Trophoblast cell (in vitro differentiated cells and primary cell): ENCODE data around the gene RNF157.
"Not testable (repeated sequence)": the region's sequence is repeated elsewhere in the genome, so short reads cannot be mapped to it uniquely, and the experiment has no call there.

Experiments
- DNase-seq, 2 donors: peaks; one replicate each; pipeline ENCODE4 v3.0.0-alpha.2; 2016
- H2AFZ ChIP-seq: 2 replicates; pipeline ENCODE4 v1.6.1; 2013; ENCODE audit warnings: low read length, moderate library complexity, mild to moderate bottlenecking; ENCODE audit not compliant: insufficient read depth, poor library complexity
- H2AK5ac ChIP-seq: 2 replicates; pipeline ENCODE4 v1.6.1; 2013; ENCODE audit warnings: mild to moderate bottlenecking, low read length
- H2BK120ac ChIP-seq: 2 replicates; pipeline ENCODE4 v1.6.1; 2013; ENCODE audit warnings: low read length, mild to moderate bottlenecking, moderate library complexity; ENCODE audit not compliant: insufficient read depth, poor library complexity
- H2BK12ac ChIP-seq: 2 replicates; pipeline ENCODE4 v1.6.1; 2013; ENCODE audit warnings: mild to moderate bottlenecking, low read length, moderate library complexity
- H2BK5ac ChIP-seq: 2 replicates; pipeline ENCODE4 v1.6.1; 2013; ENCODE audit warnings: low read length, low read depth, moderate library complexity, mild to moderate bottlenecking; ENCODE audit not compliant: poor library complexity
- H3K14ac ChIP-seq: 2 replicates; pipeline ENCODE4 v1.6.1; 2013; ENCODE audit warnings: mild to moderate bottlenecking, low read length
- H3K18ac ChIP-seq: 2 replicates; pipeline ENCODE4 v1.6.1; 2013; ENCODE audit warnings: mild to moderate bottlenecking, low read length
- H3K23ac ChIP-seq: 2 replicates; pipeline ENCODE4 v1.6.1; 2013; ENCODE audit warnings: low read length
- H3K27ac ChIP-seq: 2 replicates; pipeline ENCODE4 v1.5.1; 2013; ENCODE audit warnings: low read depth, mild to moderate bottlenecking, inconsistent platforms, low read length, moderate library complexity
- H3K27me3 ChIP-seq: 2 replicates; pipeline ENCODE4 v1.6.1; 2013; ENCODE audit warnings: inconsistent platforms, mild to moderate bottlenecking, low read length, moderate library complexity; ENCODE audit not compliant: insufficient read depth
- H3K36me3 ChIP-seq, 2 experiments: 1 replicate in 1 of 2; 2 replicates in 1 of 2; pipeline ENCODE4 v1.6.1; 2013; ENCODE audit warnings: low read length in 2 of 2, mild to moderate bottlenecking in 2 of 2, moderate library complexity in 1 of 2; ENCODE audit not compliant: insufficient read depth in 2 of 2, control insufficient read depth in 1 of 2
- H3K4ac ChIP-seq: 2 replicates; pipeline ENCODE4 v1.6.1; 2013; ENCODE audit warnings: low read depth, mild to moderate bottlenecking, low read length, moderate library complexity
- H3K4me1 ChIP-seq, 2 experiments: 1 replicate in 1 of 2; 2 replicates in 1 of 2; pipeline ENCODE4 v1.6.1; 2013; ENCODE audit warnings: low read length in 2 of 2, mild to moderate bottlenecking in 2 of 2, moderate library complexity in 1 of 2; ENCODE audit not compliant: insufficient read depth in 2 of 2, control insufficient read depth in 1 of 2
- H3K4me2 ChIP-seq: 2 replicates; pipeline ENCODE4 v1.6.1; 2013; ENCODE audit warnings: inconsistent platforms, mild to moderate bottlenecking, low read length, moderate library complexity
- H3K4me3 ChIP-seq: 2 replicates; pipeline ENCODE4 v1.5.1; 2013; ENCODE audit warnings: mild to moderate bottlenecking, low read depth, low read length, inconsistent platforms
- H3K79me1 ChIP-seq: one replicate; pipeline ENCODE4 v1.6.1; 2013; ENCODE audit warnings: low read length
- H3K79me2 ChIP-seq: 2 replicates; pipeline ENCODE4 v1.6.1; 2013; ENCODE audit warnings: low read length, mild to moderate bottlenecking; ENCODE audit not compliant: control insufficient read depth, insufficient read depth, poor library complexity
- H3K9ac ChIP-seq: 2 replicates; pipeline ENCODE4 v1.6.1; 2013; ENCODE audit warnings: mild to moderate bottlenecking, low read length
- H3K9me3 ChIP-seq: 2 replicates; pipeline ENCODE4 v1.6.1; 2013; ENCODE audit warnings: low read depth, mild to moderate bottlenecking, control low read depth, inconsistent platforms, low read length; ENCODE audit not compliant: insufficient read depth
- H4K12ac ChIP-seq: 2 replicates; pipeline ENCODE4 v1.6.1; 2013; ENCODE audit warnings: low read depth, mild to moderate bottlenecking, low read length, moderate library complexity
- H4K8ac ChIP-seq: 2 replicates; pipeline ENCODE4 v1.6.1; 2013; ENCODE audit warnings: low read depth, mild to moderate bottlenecking, low read length, moderate library complexity
- H4K91ac ChIP-seq: one replicate; pipeline ENCODE4 v1.6.1; 2013; ENCODE audit warnings: low read depth, mild to moderate bottlenecking, low read length, moderate library complexity
- WGBS: extraction: QIAGEN DNeasy Blood & Tissue Kit; methylation state at CpG from one replicate; pipeline ENCODE4 v1.1.7; 2013; ENCODE audit warnings: missing lambda C conversion rate; ENCODE audit not compliant: insufficient read length, insufficient coverage; ENCODE audit errors: extremely low coverage; 5-methylcytosine and 5-hydroxymethylcytosine counted together

The RNF157 gene

DNA sequence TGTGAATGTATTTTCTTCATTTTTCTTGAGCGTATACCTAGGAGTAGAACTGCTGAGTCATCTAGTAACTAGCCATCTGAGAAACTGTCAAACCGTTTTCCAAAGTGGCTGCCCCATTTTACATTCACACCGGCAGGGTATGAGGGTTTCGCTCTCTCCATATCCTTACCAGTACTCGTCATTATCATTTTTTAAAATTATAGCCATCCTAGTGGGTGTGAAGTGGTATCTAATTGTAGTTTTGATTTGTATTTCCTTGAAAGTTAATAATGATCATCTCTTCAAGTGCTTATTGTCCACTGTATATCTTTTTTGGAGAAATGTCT, 6.0 kb downstream of the RNF157 start:
- Histone ChIP-seq H3K79me2 (no peaks in the 10 kb centered on the region), H3K9me3 (no peaks in the 10 kb centered on the region), H3K9ac (no peak overlapping the region), H3K27me3 (no peaks in the 10 kb centered on the region), H3K4ac (no peak overlapping the region), H3K23ac (no peak overlapping the region), H3K14ac (no peak overlapping the region), H2BK12ac (no peak overlapping the region), H2AK5ac (no peak overlapping the region), H3K79me1 (no peaks in the 10 kb centered on the region), H3K36me3 (no peaks in the 10 kb centered on the region), H2BK5ac (no peak overlapping the region), H3K4me1 (no peaks in the 10 kb centered on the region), H2AFZ (no peak overlapping the region), H3K27ac (no peak overlapping the region), H4K12ac (no peak overlapping the region), H4K91ac (no peak overlapping the region), H3K4me2 (no peak overlapping the region), H3K4me3 (no peak overlapping the region), H2BK120ac (no peak overlapping the region), H3K18ac (no peak overlapping the region), H4K8ac (no peak overlapping the region)
- DNase-seq: no peak
- no CpG with 5 or more reads among the region's 5 CpGs for WGBS

DNA sequence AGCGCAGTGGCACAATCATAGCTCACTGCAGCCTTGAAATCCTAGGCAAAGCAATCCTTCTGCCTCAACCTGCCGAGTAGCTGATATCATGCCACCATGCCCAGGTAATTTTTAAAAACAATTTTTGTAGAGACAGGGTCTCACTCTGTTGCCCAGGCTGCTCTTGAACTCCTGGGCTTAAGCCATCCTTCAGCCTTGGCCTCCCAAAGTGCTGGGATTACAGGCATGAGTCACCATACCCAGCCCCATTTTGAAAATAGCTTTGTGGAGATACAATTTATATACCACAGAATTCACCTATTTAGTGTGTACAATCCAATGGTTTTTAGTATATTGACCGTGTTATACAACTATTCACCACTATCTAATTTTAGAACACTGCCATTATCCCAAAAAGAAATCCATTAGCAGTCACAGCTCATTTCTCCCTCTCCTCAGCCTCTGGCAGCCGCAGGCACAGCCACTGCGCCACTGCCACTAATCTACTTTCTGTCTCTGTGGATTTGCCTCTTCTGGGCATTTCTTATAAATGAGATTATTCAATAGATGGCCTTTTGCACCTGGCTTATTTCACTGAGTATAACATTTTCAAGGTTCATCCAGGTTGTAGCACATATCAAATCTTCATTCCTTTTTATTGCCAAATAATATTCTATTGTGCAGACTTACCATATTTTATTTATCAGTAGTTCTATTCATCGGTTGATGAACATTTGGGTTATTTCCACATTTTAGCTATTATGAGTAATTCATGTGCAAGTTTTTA, 6.5 kb downstream of the RNF157 start:
- no peak overlapping the region for H3K4me2 ChIP-seq
- H3K9me3 ChIP-seq: no peaks in the 10 kb centered on the region
- H3K4me3 ChIP-seq: no peak overlapping the region
- DNase-seq: no peak
- H4K12ac ChIP-seq: no peak overlapping the region
- H3K9ac ChIP-seq: no peak overlapping the region
- no peaks in the 10 kb centered on the region for H3K79me1 ChIP-seq
- H2AK5ac ChIP-seq: no peak overlapping the region
- no peak overlapping the region for H4K91ac ChIP-seq
- H2BK5ac ChIP-seq: no peak overlapping the region
- H3K14ac ChIP-seq: no peak overlapping the region
- no peak overlapping the region for H3K27ac ChIP-seq
- no CpG with 5 or more reads among the region's 6 CpGs for WGBS
- no peak overlapping the region for H3K23ac ChIP-seq
- no peak overlapping the region for H2BK12ac ChIP-seq
- no peak overlapping the region for H3K18ac ChIP-seq
- H3K4me1 ChIP-seq: no peaks in the 10 kb centered on the region
- no peak overlapping the region for H2BK120ac ChIP-seq
- H4K8ac ChIP-seq: no peak overlapping the region
- H3K36me3 ChIP-seq: no peaks in the 10 kb centered on the region
- no peaks in the 10 kb centered on the region for H3K79me2 ChIP-seq
- H3K27me3 ChIP-seq: no peaks in the 10 kb centered on the region
- no peak overlapping the region for H3K4ac ChIP-seq
- H2AFZ ChIP-seq: no peak overlapping the region

DNA sequence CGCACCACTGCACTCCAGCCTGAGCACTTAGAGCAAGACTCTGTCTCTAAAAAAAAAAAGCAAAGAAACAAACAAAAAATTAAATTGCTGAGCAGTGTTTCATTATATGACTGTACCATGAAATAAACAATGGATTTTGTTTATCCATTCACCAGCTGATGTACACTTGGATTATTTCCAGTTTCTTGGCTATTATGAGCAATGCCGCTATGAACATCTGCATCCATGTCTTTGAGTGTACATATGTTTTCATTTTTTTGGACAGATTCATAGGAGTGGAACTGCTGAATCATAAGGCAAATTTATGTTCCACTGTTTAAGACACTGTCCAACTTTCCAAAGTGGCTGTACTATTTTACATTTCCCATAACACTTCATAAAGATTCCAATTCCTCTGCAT, 8.0 kb downstream of the RNF157 start:
- Histone ChIP-seq H2BK12ac (no peak overlapping the region), H3K4me2 (no peak overlapping the region), H3K9ac (no peak overlapping the region), H3K79me1 (no peaks in the 10 kb centered on the region), H3K9me3 (no peaks in the 10 kb centered on the region), H4K91ac (no peak overlapping the region), H2AK5ac (no peak overlapping the region), H2BK5ac (no peak overlapping the region), H2AFZ (no peak overlapping the region), H3K4me3 (no peak overlapping the region), H3K4me1 (no peaks in the 10 kb centered on the region), H3K18ac (no peak overlapping the region), H3K36me3 (no peaks in the 10 kb centered on the region), H3K79me2 (no peaks in the 10 kb centered on the region), H3K23ac (no peak overlapping the region), H2BK120ac (no peak overlapping the region), H3K27ac (no peak overlapping the region), H3K4ac (no peak overlapping the region), H3K27me3 (no peaks in the 10 kb centered on the region), H4K12ac (no peak overlapping the region), H3K14ac (no peak overlapping the region), H4K8ac (no peak overlapping the region)
- no peak for DNase-seq
- no CpG with 5 or more reads among the region's 2 CpGs for WGBS

DNA sequence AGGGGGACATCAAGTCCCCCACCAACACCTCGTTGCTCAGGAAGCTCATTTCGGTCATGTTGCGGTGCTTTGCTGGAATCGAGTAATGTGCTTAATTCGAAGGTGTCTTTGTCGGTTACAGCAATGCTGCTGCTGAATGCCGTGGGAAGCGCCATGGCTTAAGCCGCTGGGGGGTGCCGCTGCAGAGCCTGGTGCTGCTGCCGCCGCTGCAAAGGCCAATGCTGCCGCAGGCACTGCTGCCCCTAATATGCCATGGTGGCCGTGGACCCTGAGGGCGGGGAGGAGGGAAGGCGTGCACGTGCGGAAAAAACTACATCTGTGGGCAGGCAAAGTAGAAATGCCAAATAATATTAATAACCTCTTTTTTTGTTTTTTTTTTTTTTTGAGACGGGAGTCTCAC, 13.5 kb downstream of the RNF157 start:
- WGBS: no CpG with 5 or more reads among the region's 19 CpGs
- H3K4me1 ChIP-seq, H3K14ac ChIP-seq: not testable (repeated sequence)

More for the DNA sequence above, 13.5 kb downstream of the RNF157 start:
- H2BK120ac ChIP-seq, H3K27me3 ChIP-seq, H3K79me2 ChIP-seq, H3K9ac ChIP-seq, H3K9me3 ChIP-seq, DNase-seq, H3K18ac ChIP-seq, H2AFZ ChIP-seq, H2BK5ac ChIP-seq, H3K27ac ChIP-seq, H3K4me3 ChIP-seq, H2AK5ac ChIP-seq, H3K79me1 ChIP-seq, H3K4ac ChIP-seq, H2BK12ac ChIP-seq, H3K36me3 ChIP-seq, H4K12ac ChIP-seq, H4K91ac ChIP-seq, H4K8ac ChIP-seq, H3K4me2 ChIP-seq, H3K23ac ChIP-seq: not testable (repeated sequence)
